ENCODE measurements around the gene KCNN3.

The KCNN3 gene

DNA sequence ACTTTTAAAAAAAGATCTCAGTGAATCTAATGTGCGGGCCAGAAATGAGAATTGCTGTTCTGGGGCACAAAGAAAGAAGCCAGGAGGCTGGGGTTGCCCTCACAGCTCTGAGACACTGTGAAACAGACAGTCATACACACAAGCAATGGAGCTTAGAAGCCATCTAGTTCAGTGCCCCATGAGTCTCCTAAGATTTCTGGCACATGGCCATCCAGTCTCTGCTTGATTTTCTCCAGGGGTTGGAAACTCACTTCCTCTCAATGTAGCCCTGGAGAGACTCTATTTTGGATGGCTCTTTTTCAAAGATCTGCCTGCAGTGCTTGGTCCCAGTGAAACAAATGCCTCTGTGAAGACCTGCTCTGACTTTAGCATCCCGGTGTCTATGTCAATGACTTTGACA, 38.6 kb downstream of the KCNN3 start (continued):
- TF ChIP-seq, protein P1, sequence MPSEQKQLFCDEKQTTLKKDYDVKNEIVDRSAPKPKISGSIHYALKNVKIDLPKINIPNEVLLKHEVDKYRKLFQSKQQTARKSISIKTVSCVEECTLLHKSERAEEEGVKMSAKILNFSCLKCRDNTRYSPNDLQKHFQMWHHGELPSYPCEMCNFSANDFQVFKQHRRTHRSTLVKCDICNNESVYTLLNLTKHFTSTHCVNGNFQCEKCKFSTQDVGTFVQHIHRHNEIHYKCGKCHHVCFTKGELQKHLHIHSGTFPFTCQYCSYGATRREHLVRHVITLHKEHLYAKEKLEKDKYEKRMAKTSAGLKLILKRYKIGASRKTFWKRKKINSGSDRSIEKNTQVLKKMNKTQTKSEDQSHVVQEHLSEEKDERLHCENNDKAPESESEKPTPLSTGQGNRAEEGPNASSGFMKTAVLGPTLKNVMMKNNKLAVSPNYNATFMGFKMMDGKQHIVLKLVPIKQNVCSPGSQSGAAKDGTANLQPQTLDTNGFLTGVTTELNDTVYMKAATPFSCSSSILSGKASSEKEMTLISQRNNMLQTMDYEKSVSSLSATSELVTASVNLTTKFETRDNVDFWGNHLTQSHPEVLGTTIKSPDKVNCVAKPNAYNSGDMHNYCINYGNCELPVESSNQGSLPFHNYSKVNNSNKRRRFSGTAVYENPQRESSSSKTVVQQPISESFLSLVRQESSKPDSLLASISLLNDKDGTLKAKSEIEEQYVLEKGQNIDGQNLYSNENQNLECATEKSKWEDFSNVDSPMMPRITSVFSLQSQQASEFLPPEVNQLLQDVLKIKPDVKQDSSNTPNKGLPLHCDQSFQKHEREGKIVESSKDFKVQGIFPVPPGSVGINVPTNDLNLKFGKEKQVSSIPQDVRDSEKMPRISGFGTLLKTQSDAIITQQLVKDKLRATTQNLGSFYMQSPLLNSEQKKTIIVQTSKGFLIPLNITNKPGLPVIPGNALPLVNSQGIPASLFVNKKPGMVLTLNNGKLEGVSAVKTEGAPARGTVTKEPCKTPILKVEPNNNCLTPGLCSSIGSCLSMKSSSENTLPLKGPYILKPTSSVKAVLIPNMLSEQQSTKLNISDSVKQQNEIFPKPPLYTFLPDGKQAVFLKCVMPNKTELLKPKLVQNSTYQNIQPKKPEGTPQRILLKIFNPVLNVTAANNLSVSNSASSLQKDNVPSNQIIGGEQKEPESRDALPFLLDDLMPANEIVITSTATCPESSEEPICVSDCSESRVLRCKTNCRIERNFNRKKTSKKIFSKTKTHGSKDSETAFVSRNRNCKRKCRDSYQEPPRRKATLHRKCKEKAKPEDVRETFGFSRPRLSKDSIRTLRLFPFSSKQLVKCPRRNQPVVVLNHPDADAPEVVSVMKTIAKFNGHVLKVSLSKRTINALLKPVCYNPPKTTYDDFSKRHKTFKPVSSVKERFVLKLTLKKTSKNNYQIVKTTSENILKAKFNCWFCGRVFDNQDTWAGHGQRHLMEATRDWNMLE (tag by site-specific recombination; conservative IDR thresholded peaks at IDR 0.05; ENCODE audit: low read depth), result no peak
- no peak for TF ChIP-seq ZNF600 (tag by site-specific recombination; IDR thresholded peaks at IDR 0.05)
- no peak for TF ChIP-seq SP7 (tag by site-specific recombination; IDR thresholded peaks at IDR 0.05)
- TF ChIP-seq ZNF449 (tag by site-specific recombination; IDR thresholded peaks at IDR 0.05), result no peak
- no peak for TF ChIP-seq ZNF174 (tag by site-specific recombination; IDR thresholded peaks at IDR 0.05)
- TF ChIP-seq, protein P2, sequence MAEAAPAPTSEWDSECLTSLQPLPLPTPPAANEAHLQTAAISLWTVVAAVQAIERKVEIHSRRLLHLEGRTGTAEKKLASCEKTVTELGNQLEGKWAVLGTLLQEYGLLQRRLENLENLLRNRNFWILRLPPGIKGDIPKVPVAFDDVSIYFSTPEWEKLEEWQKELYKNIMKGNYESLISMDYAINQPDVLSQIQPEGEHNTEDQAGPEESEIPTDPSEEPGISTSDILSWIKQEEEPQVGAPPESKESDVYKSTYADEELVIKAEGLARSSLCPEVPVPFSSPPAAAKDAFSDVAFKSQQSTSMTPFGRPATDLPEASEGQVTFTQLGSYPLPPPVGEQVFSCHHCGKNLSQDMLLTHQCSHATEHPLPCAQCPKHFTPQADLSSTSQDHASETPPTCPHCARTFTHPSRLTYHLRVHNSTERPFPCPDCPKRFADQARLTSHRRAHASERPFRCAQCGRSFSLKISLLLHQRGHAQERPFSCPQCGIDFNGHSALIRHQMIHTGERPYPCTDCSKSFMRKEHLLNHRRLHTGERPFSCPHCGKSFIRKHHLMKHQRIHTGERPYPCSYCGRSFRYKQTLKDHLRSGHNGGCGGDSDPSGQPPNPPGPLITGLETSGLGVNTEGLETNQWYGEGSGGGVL (tag by site-specific recombination; IDR thresholded peaks at IDR 0.05), result no peak

DNA sequence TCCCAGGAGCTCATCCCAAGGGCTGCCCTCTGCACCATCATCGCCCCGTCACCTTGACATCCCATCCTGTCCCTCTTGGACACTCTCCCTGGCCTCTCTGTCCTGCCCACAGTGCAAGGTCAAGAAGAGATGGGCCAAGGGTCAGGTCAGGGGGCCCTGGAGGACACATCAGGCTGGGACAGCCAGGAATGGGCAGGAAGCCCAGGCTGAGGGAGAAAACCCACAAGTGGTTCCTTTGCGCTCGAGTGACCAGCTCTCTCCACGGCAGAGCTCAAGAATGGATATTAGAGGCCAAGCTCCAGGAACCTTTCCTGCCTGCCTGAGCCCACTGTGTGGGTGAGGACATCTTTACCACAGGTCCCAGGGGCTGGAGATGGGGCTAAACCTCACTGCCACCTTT, 41.0 kb downstream of the KCNN3 start:
- ChIA-PET CTCF (interaction anchor here (1.1 to 1.3 kb wide), 2 partner anchors 9 to 270 kb away, joined by 3 to 4 read pairs; no protein-coding TSS in a partner anchor), POLR2A (no interaction called here)
- TF ChIP-seq ZFP41 (tag by site-specific recombination; IDR thresholded peaks at IDR 0.05; ENCODE audit: borderline replicate concordance), result no peak
- no peak for TF ChIP-seq ZNF416 (tag by site-specific recombination; IDR thresholded peaks at IDR 0.05)
- TF ChIP-seq ZNF223 (tag by site-specific recombination; IDR thresholded peaks at IDR 0.05), result no peak
- TF ChIP-seq SCRT2 (tag by site-specific recombination; IDR thresholded peaks at IDR 0.05), result no peak
- no peak for TF ChIP-seq INSM2 (tag by site-specific recombination; IDR thresholded peaks at IDR 0.05)
- no peak for TF ChIP-seq RBAK (tag by site-specific recombination; IDR thresholded peaks at IDR 0.05)
- TF ChIP-seq ZNF677 (tag by site-specific recombination; IDR thresholded peaks at IDR 0.05), result no peak
- TF ChIP-seq, protein P3, sequence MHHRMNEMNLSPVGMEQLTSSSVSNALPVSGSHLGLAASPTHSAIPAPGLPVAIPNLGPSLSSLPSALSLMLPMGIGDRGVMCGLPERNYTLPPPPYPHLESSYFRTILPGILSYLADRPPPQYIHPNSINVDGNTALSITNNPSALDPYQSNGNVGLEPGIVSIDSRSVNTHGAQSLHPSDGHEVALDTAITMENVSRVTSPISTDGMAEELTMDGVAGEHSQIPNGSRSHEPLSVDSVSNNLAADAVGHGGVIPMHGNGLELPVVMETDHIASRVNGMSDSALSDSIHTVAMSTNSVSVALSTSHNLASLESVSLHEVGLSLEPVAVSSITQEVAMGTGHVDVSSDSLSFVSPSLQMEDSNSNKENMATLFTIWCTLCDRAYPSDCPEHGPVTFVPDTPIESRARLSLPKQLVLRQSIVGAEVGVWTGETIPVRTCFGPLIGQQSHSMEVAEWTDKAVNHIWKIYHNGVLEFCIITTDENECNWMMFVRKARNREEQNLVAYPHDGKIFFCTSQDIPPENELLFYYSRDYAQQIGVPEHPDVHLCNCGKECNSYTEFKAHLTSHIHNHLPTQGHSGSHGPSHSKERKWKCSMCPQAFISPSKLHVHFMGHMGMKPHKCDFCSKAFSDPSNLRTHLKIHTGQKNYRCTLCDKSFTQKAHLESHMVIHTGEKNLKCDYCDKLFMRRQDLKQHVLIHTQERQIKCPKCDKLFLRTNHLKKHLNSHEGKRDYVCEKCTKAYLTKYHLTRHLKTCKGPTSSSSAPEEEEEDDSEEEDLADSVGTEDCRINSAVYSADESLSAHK (tag by site-specific recombination; IDR thresholded peaks at IDR 0.05), result no peak
- TF ChIP-seq, protein P1 (tag by site-specific recombination; conservative IDR thresholded peaks at IDR 0.05; ENCODE audit: low read depth), result no peak
- no peak for TF ChIP-seq ZBTB7A (tag by site-specific recombination; IDR thresholded peaks at IDR 0.05; ENCODE audit: low read depth)

More for the DNA sequence above, 41.0 kb downstream of the KCNN3 start:
- H3K27ac ChIP-seq (ENCODE audit: extremely low read depth, low read depth, low read length), result no peak overlapping the region
- H3K9me3 ChIP-seq (ENCODE audit: control insufficient read depth, insufficient read depth, low read depth, low read length), result no peaks in the 10 kb centered on the region
- H3K4me3 ChIP-seq (ENCODE audit: low read depth, low read length), result no peak overlapping the region
- no peaks in the 10 kb centered on the region for H3K4me1 ChIP-seq (ENCODE audit: control insufficient read depth, insufficient read depth, low read length)
- H3K36me3 ChIP-seq (ENCODE audit: control insufficient read depth in 2 of 2, insufficient read depth in 1 of 2, low read length in 2 of 2), result no peaks in the 10 kb centered on the region
